HG03139 (cell line): ENCODE measurements around the gene ZNF292.
"Not testable (repeated sequence)": the region's sequence is repeated elsewhere in the genome, so short reads cannot be mapped to it uniquely, and the experiment has no call there.

Experiments used
- ATAC-seq: cut with Tn5 transposase; IDR thresholded peaks from one replicate; pipeline ENCODE4 v1.9.1; 2021; ENCODE audit not compliant: unreplicated experiment

ZNF292 gene

DNA sequence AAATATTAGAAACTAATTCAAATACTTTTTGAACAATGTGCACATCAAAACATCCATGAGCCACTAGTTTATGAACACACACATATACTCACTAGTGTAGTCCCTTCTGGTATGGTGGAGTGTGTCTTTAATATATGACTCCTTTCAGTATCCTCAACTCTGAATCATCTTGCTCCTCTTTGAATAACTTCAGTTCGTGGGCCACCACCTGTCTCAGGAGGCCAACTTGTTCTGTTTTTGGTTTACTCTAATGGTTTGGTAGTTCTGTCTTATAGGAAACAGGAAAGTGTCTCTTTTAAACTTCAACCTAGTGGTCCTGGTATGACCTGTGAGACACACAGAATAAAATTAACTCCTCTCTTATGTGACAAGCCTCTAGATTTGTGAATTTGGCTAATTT is 55.6 kb downstream of the ZNF292 start:
- peak; percentile 95 for ATAC-seq

DNA sequence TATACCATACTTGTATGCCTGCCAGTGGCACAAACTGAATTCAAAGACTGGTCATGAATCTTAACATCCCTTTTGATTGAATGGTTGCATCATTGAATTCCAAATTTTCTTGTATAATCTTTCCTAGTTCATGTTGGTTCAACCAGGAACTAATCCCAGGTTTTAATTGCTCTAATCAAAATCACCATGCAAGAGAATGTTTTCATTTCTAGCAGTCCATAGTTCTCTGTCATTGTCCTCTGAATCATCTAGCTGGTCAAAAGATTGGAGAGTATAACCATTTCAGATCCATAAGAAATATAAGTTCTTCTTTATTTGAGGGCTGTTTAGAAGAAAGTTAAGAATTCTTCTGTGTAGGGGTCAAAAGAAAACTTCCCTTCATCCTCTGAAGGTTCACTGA is 57.2 kb downstream of the ZNF292 start:
- ATAC-seq, result no peak

DNA sequence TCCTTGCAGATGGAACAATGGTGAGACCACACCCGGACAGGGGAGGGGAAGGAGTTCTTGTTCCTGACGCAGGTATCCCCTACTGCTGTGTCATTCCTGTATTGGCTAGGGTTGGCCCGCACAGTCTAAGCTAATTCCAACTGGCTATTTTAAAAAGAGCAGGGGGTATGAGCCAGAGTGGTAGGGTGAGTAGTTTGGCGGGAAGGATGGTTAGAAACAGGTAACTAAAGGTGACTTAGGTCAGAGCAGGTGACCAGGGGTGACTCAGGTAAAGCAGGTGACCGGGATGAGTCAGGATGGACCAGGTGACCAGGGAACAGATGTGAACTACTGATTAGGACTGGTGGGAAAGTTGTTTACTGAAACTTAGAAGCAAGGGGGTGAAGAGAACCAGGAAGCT is 58.0 kb downstream of the ZNF292 start:
- ATAC-seq, result no peak

DNA sequence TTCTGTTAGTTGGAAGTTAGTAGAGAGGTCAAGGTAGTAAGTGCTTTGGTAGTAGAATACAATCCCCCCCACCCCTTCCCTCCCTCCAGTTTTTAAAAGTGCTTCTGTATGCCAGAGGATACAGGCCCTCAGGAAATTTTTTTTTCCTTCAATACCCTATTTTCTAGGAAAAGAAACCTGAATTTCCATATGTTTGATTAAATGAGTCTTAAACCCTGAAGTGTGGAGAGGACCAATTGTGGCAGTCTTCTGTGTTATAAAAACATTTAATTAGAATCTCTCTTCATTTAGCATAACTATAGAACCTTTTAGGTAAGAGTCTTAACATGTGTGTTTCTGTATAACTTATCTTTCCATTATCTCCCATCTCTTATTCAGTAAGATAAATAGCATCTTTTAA is 59.5 kb downstream of the ZNF292 start:
- ATAC-seq, result no peak

DNA sequence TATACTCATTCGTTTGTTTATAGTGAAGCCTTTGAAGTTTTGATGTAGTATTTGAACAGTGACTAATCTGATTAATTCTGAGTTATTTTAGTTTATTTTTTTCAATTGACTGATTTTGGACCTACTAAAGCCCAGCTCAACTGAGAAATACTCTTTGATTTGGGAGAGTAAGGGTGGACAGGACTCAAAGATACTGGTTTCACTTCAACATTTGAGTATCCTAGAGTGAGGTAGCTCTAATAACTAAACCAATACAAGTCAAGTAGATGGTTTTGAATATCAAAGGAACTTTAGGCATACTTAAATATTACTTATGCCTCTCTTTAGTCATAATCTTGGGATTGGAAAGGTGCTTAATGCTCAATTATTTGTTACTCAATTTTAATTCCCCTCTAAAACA is 65.6 kb downstream of the ZNF292 start:
- ATAC-seq, result no peak

DNA sequence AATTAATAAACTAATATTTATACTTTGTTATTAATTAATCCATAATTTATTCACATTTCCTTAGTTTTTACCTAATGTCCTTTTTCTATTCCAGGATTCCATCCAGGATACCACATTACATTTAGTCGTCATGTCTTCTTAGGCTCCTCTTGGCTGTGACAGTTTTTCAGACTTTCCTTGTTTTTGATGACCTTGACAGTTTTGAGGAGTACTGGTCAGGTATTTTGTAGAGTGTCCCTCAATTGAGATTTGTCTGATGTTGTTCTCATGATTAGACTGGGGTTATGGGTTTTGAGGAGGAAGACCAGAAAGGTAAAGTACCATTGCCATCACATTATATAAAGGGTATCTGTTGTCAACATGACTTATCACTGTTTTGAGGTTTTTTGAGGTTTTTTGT is 67.3 kb downstream of the ZNF292 start:
- ATAC-seq, result no peak

DNA sequence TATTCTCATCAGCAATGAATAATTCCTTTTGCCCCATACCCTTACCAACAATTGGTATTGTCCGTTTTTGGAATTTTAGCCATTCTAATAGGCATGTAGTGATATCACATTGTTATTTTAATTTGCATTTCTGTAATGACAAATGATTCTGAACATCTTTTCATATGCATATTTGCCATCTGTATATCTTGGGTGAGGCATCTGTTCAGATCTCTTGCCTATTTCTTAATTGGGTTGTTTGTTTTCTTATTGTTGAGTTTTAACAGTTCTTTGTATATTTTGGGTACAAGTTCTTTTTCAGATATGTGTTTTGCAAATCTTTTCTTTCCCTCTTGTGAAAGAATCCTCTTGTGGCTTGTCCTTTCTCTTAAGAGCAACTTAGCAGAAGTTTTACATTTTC is 69.6 kb downstream of the ZNF292 start:
- ATAC-seq, result no peak

DNA sequence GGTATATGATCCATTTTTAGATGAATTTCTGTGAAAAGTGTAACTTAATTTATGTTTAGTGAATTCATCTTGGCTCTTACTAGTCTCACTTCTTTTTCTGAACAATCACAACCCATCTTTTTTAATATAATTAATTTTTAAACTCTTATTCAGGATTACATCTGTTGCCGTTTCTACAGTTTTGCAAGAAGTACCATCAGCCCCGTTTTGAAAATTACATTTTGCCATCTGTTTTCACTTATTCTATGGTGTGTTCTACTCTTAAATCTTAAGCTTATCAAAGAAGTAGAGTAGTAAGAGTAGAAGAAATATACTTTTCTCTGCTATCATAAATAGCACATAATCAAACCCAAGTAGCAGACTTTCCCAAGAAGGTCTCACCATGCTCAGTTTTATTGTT is 70.1 kb downstream of the ZNF292 start:
- ATAC-seq, result no peak

DNA sequence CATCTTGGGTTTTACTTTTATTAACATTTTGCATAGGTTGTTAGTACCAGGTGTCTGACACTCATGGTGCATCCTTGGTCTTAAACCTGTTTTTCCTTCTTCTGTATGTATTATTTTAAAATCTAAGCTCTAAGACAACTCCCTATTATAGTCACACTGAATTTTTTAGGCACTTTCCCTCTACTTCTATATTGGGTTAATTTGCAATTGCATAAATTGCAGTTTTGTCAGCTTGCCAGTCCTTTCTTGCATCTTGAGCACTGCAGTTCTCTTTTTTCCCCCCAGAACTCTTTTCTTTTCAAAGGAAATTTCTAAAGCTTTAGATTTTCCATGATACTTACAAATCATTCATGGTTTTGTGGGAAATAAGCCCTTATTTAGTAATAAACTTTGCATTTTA is 70.6 kb downstream of the ZNF292 start:
- no peak for ATAC-seq

DNA sequence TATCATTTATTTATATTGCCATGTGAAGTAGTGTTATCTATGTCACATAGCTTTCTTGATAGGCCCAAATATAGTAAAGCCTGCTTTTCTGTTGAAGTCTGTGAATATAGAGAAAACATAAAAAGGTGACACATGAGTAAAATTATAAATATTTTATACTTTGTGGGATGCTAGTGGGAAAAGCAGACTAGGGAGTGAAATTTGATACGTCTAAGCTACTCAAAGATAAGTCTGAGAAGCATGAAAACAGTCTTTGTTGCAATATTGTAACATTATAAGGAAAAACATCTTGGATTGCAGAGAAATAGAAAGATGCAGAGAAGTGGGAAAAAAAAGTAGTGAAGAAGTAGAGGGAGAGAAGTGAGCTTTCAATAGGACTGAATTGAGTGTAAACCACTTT is 75.4 kb downstream of the ZNF292 start:
- ATAC-seq, result no peak

DNA sequence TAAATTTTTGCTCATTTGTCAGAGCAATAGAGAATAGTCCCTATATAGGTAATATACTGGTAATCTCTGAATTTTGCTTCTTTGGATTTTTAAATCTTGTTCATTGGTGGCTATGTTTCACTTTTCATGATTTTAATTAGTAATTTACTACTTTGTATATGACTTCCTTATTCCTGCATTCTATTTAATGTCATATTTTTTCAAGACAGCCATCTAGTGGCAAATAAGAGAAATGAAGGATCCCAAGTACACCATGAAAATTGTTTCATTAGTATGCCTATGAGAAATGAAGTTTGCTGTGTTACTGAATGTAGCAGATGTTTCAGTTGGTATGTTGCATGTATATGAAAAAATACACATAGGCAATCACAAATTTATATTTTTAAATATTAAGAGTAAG is 82.4 kb downstream of the ZNF292 start:
- ATAC-seq, result no peak

DNA sequence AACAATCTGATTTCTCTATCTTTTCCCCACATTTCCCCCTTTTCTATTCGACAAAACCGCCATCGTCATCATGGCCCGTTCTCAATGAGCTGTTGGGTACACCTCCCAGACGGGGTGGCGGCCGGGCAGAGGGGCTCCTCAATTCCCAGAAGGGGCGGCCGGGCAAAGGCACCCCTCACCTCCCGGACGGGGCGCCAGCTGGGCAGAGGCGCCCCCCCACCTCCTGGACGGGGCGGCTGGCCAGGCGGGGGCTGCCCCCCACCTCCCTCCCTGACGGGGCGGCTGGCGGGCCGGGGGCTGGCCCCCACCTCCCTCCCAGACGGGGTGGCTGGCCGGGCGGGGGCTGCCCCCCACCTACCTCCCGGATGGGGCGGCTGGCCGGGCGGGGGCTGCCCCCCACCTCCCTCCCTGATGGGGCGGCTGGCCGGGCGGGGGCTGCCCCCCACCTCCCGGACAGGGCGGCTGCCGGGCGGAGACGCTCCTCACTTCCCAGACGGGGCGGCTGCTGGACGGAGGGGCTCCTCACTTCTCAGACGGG is 83.8 kb downstream of the ZNF292 start:
- not testable (repeated sequence) for ATAC-seq

DNA sequence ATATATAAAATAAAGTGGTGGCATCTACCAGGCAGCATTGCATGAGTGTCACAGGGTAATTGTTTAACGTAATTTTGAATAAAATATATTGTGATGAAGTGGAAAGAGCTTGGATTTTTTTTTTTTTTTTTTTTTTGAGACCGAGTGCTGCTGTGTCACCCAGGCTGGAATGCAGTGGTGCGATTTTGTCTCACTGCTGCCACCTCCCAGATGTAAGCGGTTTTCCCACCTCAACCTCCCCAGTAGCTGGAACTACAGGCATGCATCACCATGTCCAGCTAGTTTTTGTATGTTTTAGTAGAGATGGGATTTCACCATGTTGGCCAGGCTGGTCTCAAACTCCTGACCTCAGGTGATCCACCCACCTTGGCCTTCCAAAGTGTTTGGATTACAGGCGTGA is 85.9 kb downstream of the ZNF292 start:
- no peak for ATAC-seq

DNA sequence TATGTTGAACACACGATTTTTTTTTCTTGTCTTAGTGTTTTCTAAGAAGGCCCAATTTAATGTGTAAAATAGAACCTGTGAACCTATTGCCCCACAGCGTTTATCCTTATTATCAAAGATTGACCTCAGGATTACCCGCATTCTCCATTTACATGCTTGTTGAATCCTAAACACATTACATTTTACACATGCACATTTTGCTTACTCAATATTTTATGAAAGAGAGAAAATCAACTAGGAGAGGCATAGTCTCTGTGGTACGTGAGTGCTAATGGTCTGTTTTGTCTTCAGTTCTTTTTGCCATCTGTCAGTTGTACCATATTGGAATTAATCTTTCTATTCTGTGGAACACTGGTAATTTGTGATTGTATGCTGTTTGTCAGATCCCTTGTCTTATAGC is 86.9 kb downstream of the ZNF292 start:
- no peak for ATAC-seq

DNA sequence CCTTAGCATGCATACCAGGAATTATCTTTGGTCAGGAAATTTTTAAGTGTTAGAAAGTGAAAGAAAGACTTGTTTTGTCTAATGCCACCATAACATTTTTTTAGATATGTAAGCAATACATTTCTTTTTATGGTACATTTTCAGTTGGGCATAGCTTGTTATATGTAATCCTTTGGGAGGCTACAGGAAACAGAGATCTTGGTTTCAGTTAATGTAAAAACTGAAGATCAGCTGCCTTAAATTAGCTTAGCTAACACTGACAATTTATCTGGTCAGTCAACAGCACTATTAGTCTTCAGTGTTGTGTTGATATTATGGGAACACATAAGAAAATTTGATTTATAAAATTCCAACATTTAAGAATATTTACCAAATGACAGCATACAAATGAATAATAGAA is 88.4 kb downstream of the ZNF292 start:
- ATAC-seq, result no peak

DNA sequence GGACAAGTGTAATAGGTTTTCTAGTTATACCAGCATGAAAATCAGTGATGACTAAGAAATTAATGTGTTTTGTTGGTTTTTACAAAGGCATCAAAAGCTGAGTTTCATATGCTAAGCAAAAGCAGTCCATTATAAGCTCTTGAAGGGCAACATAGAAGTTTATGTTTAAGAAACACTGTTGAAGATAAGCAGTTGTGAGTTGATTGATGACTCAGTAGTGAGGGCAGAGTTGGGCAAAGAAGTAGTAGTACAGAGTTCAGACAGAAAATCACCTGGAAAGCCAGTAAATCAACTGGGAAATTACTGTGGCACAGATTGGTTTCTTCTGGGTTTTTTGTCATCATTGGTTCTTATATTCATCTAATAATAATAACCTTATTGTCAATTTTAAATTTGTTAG is 89.0 kb downstream of the ZNF292 start:
- ATAC-seq, result no peak

DNA sequence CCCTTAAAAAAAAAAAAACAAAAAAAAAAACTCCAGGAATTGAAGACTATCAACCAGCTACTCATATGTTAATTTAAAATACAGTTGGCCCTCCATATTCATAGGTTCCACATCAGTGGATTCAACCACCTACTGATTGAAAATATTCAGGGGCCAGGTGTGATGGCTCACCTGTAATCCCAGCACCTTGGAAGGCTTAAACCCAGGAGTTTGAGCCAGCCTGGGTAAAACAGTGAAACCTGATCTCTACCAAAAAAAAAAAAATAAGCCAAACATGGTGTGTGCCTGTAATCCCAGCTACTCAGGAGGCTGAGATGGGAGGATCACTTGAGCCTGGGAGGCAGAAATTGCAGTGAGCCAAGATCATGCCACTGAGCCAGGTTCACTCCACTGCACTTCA is 94.7 kb downstream of the ZNF292 start:
- ATAC-seq, result no peak

DNA sequence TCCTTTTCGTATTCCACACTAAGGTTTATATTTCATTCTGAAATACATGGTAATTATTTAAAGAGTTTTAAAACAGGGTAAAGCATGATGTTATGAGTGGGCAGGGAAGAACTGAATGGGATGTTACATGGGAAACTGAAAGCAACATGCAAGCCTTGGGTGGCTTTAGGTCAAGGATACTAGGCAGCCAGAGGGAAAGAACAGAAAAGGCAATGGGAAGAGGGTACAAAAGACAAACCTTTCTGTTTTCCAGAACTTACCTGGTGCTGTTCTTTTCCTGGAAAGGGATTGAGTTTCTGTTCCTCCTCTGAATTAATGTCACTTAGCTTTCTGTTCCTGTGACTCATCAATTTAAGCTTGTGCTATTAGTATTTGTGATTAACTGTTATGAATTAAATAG is 95.9 kb downstream of the ZNF292 start:
- no peak for ATAC-seq

DNA sequence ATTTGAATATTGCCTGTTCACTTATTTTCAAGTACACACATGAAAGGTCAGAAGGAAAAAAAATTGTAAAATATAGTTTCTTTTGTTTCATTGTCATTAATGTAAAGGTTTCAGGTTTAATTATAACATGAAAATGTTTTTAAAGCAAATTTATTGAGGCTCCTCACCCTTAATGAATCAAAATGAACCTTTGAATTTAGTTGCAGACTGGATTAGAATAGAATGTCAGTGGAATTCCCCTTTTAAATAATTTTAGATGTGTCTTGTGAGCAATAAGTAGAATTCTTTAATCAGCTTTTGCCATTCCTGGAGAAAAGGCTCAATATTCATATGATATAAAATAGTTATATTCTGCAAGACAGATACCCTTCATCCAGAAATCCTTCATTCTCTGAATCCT is 96.4 kb downstream of the ZNF292 start:
- no peak for ATAC-seq

DNA sequence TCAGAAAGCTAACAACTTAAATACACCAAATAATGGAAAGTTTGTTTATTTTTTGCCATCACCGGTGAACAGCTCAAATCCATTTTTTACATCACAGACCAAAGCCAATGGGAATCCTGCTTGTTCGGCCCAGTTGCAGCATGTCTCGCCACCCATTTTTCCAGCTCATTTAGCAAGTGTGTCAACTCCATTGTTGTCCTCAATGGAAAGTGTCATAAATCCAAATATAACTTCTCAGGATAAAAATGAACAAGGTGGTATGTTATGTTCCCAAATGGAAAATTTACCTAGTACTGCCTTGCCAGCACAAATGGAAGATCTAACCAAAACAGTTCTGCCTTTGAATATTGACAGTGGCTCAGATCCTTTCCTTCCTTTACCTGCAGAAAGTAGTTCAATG is 101.7 kb downstream of the ZNF292 start:
- ATAC-seq, result no peak

DNA sequence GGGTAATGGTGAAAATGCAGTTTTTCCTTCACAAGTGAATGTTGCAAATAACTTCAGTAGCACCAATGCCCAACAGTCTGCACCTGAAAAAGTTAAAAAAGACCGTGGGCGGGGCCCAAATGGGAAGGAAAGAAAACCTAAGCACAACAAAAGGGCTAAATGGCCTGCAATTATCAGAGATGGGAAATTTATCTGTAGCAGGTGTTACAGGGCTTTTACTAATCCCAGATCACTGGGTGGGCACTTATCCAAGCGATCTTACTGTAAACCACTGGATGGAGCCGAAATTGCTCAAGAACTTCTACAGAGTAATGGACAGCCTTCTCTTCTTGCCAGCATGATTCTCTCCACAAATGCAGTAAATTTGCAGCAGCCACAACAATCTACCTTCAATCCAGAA is 102.2 kb downstream of the ZNF292 start:
- no peak for ATAC-seq

DNA sequence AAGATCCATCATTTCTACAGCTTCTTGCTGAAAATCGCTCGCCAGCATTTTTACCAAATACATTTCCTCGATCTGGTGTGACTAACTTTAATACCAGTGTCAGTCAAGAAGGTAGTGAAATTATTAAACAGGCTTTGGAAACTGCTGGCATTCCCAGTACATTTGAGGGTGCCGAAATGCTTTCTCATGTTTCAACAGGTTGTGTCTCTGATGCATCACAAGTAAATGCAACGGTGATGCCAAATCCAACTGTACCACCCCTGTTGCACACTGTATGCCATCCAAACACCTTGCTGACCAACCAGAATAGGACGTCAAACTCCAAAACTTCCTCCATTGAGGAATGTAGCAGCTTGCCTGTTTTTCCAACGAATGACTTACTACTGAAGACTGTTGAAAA is 102.6 kb downstream of the ZNF292 start:
- no peak for ATAC-seq

DNA sequence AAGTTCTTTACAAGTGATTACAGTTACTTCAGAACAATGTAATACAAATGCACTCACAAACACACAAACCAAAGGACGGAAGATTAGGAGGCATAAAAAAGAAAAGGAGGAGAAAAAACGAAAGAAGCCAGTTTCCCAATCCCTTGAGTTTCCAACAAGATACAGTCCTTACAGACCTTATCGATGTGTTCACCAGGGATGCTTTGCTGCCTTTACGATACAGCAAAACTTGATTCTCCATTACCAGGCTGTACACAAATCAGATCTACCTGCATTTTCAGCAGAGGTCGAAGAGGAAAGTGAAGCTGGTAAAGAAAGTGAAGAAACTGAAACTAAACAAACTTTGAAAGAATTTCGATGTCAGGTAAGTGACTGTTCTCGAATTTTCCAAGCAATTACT is 104.4 kb downstream of the ZNF292 start:
- no peak for ATAC-seq

DNA sequence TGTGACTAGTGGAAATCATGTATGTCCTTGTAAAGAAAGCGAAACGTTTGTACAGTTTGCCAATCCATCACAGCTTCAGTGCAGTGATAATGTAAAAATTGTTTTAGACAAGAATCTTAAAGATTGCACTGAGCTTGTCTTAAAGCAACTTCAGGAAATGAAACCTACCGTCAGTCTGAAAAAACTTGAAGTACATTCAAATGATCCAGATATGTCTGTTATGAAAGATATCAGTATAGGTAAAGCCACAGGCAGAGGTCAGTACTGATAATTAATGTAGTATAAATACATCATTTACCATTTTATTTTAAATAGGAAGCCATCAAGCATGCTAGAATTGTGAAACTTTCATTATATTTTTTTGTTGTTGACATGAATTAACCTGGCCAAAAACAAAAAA is 106.2 kb downstream of the ZNF292 start:
- no peak for ATAC-seq
